RWPE2 (cell line): ENCODE data around the gene F13B.

Experiments
- ATAC-seq: fragments of 200-7000 bp; cut with Tn5 transposase; 3 replicates; pipeline ENCODE4 v1.9.1; 2021; ENCODE audit warnings: low read depth
- DNase-seq: peaks from one replicate; pipeline ENCODE4 v3.0.0-alpha.2; 2020; ENCODE audit warnings: low spot score
- H3K27ac ChIP-seq: fragments of 450-650 bp; 2 replicates; pipeline ENCODE4 v1.5.1; 2017; ENCODE audit warnings: mild to moderate bottlenecking; ENCODE audit not compliant: poor library complexity, severe bottlenecking
- H3K27me3 ChIP-seq: fragments of 250-450 bp; sonication (Bioruptor Pico); 2 replicates; pipeline ENCODE4 v1.5.1; 2021; ENCODE audit warnings: mild to moderate bottlenecking, moderate library complexity; ENCODE audit not compliant: insufficient read depth, poor library complexity, severe bottlenecking
- H3K36me3 ChIP-seq: fragments of 250-450 bp; sonication (Bioruptor Pico); 2 replicates; pipeline ENCODE4 v1.5.1; 2020; ENCODE audit warnings: low read depth, mild to moderate bottlenecking, moderate library complexity
- H3K4me1 ChIP-seq: fragments of 250-450 bp; sonication (Bioruptor Pico); 2 replicates; pipeline ENCODE4 v1.5.1; 2021; ENCODE audit warnings: mild to moderate bottlenecking, moderate library complexity; ENCODE audit not compliant: insufficient read depth, poor library complexity, severe bottlenecking
- H3K4me3 ChIP-seq: fragments of 250-450 bp; sonication (Bioruptor Pico); 2 replicates; pipeline ENCODE4 v1.5.1; 2021; ENCODE audit warnings: mild to moderate bottlenecking, moderate library complexity; ENCODE audit not compliant: severe bottlenecking
- H3K9me3 ChIP-seq: fragments of 250-450 bp; sonication (Bioruptor Pico); 2 replicates; pipeline ENCODE4 v1.5.1; 2021; ENCODE audit warnings: mild to moderate bottlenecking, moderate library complexity; ENCODE audit not compliant: severe bottlenecking
- TF ChIP-seq, protein P1 (sequence below): fragments of 450-650 bp; IDR thresholded peaks from one replicate; pipeline ENCODE4 v1.5.1; 2017; ENCODE audit warnings: mild to moderate bottlenecking, moderate library complexity; ENCODE audit not compliant: poor library complexity, severe bottlenecking

F13B gene

DNA sequence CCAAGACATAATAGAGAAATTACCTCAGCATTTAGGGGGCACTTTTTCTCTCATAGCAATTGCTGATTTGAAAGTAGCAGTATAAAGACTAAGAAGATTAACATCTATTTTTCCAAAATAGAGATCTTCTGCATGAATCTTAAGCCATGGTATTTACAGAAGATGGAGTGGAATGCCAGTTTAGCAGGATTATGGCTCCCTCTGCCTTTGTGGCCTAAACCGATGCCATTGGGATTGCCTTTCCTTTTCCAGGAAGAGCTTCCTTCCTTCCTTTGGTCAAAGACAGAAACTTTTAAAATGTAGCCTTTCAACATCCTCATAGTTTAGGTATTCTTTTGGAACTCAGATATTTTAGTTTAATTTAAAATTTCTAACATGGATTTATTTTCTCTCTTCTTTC lies 50.3 kb downstream of the F13B start:
- Histone ChIP-seq H3K27me3 (no peaks in the 10 kb centered on the region), H3K9me3 (no peaks in the 10 kb centered on the region), H3K4me1 (no peaks in the 10 kb centered on the region), H3K36me3 (no peaks in the 10 kb centered on the region), H3K27ac (no peak overlapping the region), H3K4me3 (no peak overlapping the region)
- ATAC-seq (no peak), DNase-seq (no peak)
- TF ChIP-seq, protein P1, sequence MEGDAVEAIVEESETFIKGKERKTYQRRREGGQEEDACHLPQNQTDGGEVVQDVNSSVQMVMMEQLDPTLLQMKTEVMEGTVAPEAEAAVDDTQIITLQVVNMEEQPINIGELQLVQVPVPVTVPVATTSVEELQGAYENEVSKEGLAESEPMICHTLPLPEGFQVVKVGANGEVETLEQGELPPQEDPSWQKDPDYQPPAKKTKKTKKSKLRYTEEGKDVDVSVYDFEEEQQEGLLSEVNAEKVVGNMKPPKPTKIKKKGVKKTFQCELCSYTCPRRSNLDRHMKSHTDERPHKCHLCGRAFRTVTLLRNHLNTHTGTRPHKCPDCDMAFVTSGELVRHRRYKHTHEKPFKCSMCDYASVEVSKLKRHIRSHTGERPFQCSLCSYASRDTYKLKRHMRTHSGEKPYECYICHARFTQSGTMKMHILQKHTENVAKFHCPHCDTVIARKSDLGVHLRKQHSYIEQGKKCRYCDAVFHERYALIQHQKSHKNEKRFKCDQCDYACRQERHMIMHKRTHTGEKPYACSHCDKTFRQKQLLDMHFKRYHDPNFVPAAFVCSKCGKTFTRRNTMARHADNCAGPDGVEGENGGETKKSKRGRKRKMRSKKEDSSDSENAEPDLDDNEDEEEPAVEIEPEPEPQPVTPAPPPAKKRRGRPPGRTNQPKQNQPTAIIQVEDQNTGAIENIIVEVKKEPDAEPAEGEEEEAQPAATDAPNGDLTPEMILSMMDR, result no peak

DNA sequence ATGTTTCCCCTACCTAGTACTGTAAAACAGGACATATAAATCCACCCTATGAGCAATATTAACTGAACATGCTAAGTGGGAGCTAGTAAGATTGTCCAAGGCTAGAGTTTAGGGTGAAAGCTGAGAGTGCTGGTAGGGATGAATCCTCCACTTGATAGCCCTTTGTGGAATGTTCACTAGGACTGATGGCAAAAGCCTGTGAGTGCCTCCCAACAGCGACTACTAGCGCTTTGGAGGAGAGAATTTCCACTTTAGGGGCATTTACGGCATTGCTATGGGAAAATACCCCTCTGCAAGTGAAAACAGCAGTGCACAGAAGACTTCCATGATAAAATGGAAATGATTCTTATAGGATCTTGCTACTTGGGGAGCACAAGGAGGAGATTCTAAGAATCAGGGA lies 53.8 kb downstream of the F13B start:
- Histone ChIP-seq H3K4me1 (no peaks in the 10 kb centered on the region), H3K9me3 (no peaks in the 10 kb centered on the region), H3K27ac (no peak overlapping the region), H3K36me3 (no peaks in the 10 kb centered on the region), H3K4me3 (no peak overlapping the region), H3K27me3 (no peaks in the 10 kb centered on the region)
- ATAC-seq (no peak), DNase-seq (no peak)
- TF ChIP-seq, protein P1, result no peak

DNA sequence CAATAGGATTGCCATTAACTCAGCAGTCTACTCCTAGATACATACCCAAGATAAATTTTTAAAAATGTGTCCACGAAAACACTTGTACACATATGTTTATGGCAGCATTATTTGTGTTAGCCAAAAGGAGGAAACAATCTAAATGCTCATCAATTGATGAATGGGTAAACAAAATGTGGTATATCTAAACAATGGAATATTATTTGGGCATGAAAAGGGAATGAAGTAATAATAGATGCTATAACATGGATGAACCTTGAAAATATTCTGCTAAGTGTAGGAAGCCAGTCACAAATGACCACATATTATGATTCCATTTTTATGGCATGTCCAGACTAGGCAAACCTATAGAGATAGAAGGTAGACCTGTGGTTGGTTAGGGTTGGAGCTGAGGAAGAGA lies 55.4 kb downstream of the F13B start:
- H3K4me1 ChIP-seq, result no peaks in the 10 kb centered on the region
- no peaks in the 10 kb centered on the region for H3K9me3 ChIP-seq
- DNase-seq (no peak), ATAC-seq (no peak)
- H3K27me3 ChIP-seq, result no peaks in the 10 kb centered on the region
- H3K4me3 ChIP-seq, result no peak overlapping the region
- no peaks in the 10 kb centered on the region for H3K36me3 ChIP-seq
- TF ChIP-seq, protein P1, result no peak
- no peak overlapping the region for H3K27ac ChIP-seq

DNA sequence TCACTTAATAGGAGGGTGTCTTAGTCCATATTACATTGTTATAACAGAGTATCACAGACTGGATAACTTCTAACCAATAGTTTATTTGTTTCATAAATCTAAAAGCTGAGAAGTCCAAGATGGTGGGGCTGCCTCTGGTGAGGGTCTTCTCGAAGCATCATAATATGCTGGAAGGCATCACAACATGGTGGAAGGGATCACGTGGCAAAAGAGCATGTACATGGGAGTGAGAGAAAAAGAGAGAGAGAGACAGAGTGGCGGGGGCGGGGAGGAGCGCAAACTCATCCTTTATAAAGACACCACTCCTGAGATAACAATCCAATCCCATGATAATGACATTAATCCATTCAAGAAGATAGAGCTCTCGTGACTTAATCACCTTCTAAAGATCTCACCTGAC lies 58.2 kb downstream of the F13B start:
- Histone ChIP-seq H3K4me3 (no peak overlapping the region), H3K9me3 (no peaks in the 10 kb centered on the region), H3K4me1 (no peaks in the 10 kb centered on the region), H3K27me3 (no peaks in the 10 kb centered on the region), H3K27ac (no peak overlapping the region), H3K36me3 (no peaks in the 10 kb centered on the region)
- no peak for DNase-seq
- TF ChIP-seq, protein P1, result no peak
- no peak for ATAC-seq

DNA sequence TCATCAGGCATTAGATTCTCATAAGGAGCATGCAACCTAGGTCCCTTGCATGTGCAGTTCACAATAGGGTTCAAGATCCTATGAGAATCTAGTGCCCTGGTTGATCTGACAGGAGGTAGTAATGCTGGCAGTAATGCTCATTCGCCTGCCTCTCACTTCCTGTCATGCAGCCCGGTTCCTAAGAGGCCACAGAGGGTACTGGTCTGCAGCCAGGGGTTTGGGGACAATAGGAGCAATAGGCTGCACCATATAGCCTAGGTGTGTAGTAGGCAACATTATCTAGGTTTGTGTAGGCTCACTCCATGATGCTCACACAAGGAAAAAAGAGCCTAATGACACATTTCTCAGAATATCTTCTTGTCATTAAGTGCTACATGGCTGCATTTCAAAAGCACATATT lies 63.9 kb downstream of the F13B start:
- Histone ChIP-seq H3K36me3 (no peaks in the 10 kb centered on the region), H3K27ac (no peak overlapping the region), H3K4me1 (no peaks in the 10 kb centered on the region), H3K27me3 (no peaks in the 10 kb centered on the region), H3K9me3 (no peaks in the 10 kb centered on the region), H3K4me3 (no peak overlapping the region)
- no peak for ATAC-seq
- TF ChIP-seq, protein P1, result no peak
- no peak for DNase-seq
